ENCODE results near the gene EYS.

GRCh38 chr6:63716169-63716568, 1990.9 kb downstream of the EYS start:
- TF ChIP-seq, protein P1, sequence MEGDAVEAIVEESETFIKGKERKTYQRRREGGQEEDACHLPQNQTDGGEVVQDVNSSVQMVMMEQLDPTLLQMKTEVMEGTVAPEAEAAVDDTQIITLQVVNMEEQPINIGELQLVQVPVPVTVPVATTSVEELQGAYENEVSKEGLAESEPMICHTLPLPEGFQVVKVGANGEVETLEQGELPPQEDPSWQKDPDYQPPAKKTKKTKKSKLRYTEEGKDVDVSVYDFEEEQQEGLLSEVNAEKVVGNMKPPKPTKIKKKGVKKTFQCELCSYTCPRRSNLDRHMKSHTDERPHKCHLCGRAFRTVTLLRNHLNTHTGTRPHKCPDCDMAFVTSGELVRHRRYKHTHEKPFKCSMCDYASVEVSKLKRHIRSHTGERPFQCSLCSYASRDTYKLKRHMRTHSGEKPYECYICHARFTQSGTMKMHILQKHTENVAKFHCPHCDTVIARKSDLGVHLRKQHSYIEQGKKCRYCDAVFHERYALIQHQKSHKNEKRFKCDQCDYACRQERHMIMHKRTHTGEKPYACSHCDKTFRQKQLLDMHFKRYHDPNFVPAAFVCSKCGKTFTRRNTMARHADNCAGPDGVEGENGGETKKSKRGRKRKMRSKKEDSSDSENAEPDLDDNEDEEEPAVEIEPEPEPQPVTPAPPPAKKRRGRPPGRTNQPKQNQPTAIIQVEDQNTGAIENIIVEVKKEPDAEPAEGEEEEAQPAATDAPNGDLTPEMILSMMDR (conservative IDR thresholded peaks at IDR 0.05): no peak
- TF ChIP-seq ZFX (IDR thresholded peaks at IDR 0.05): no peak

All from C4-2B (cell line).